ENCODE measurements around the gene NLN. TPM values are rescaled to one million over a fixed set of nuclear protein-coding genes. Genes with fewer than 3 reads are reported as not detected.

NLN gene
- total and polyA plus RNA-seq, 2 of the 13 experiments (the other 11 are each of a cell fraction or from before 2014, with no cell fraction given) = 11.9 to 36.7 TPM

DNA sequence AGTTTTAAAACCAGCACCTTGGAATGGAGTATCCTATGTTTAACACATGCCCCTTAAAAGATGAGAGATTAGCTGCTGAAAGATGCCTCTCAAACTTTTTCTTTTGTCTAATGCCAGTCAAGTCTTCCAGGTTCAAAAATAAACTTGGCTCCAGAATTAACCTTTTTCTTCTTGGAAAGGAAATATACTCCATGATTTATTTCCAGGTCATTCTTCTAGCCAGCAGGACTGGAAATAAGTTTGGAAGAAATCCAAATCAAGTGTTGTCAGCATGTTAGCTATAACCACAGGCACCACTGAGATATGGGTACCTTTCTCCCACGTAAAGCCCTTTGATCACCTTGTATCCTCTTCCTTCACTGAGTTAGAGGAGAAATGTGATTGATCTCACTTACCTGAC is 56.1 kb downstream of the NLN start:
- Histone ChIP-seq H4K20me1 (ENCODE audit: insufficient read depth, low read length) (no peaks in the 10 kb centered on the region), H3K36me3 (replicated peaks in 1 of 2; ENCODE audit: control insufficient read depth in 1 of 2, insufficient read depth in 2 of 2, low read length in 2 of 2) (peaks cover 3 to 36% of the 10 kb centered on the region in 2 experiments), H3K4me1 (ENCODE audit: insufficient read depth, low read length) (no peaks in the 10 kb centered on the region), H3K9ac (ENCODE audit: insufficient read depth, low read depth, low read length) (no peak overlapping the region), H2AFZ (ENCODE audit: low read length) (no peak overlapping the region), H3K9me3 (ENCODE audit: low read length) (no peaks in the 10 kb centered on the region), H3K27me3 (ENCODE audit: control insufficient read depth in 1 of 2, insufficient read depth in 2 of 2, low read length in 2 of 2) (no peaks in the 10 kb centered on the region), H3K27ac (ENCODE audit: extremely low read length, insufficient read depth, low read length) (no peak overlapping the region), H3K4me3 (replicated peaks in 1 of 3; ENCODE audit: insufficient read depth in 1 of 3, low read depth in 2 of 3, low read length in 3 of 3) (no peak overlapping the region), H3K4me2 (ENCODE audit: low read depth, low read length) (no peak overlapping the region), H3K79me2 (ENCODE audit: insufficient read depth, low read length) (no peaks in the 10 kb centered on the region)
- in situ Hi-C loops (cut with HindIII; ENCODE audit: extremely low pct_ligation_motif_present, low pct_unique_long_range_greater_than_20kb) = no loop called here
- DNase-seq (ENCODE audit: low spot score) (no peak), ATAC-seq (no peak), FAIRE-seq (no peak)
- TSS peak; percentile 23 for BruUV-seq (replicated peaks)
- ChIA-PET CTCF (ENCODE audit: low intra/inter-chr PET ratio, low total read pairs) (no interaction called here), POLR2A (no interaction called here)
- TF ChIP-seq ZBTB14 (CRISPR knock-in tag; IDR thresholded peaks at IDR 0.05) = no peak
- TF ChIP-seq GPBP1L1 (CRISPR knock-in tag; IDR thresholded peaks at IDR 0.05) = no peak
- TF ChIP-seq REST (IDR thresholded peaks at IDR 0.05; ENCODE audit: borderline replicate concordance in 1 of 2, low read depth in 1 of 2, low read length in 2 of 2) = no peak
- TF ChIP-seq, protein P1, sequence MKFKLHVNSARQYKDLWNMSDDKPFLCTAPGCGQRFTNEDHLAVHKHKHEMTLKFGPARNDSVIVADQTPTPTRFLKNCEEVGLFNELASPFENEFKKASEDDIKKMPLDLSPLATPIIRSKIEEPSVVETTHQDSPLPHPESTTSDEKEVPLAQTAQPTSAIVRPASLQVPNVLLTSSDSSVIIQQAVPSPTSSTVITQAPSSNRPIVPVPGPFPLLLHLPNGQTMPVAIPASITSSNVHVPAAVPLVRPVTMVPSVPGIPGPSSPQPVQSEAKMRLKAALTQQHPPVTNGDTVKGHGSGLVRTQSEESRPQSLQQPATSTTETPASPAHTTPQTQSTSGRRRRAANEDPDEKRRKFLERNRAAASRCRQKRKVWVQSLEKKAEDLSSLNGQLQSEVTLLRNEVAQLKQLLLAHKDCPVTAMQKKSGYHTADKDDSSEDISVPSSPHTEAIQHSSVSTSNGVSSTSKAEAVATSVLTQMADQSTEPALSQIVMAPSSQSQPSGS (CRISPR knock-in tag; IDR thresholded peaks at IDR 0.05) = no peak
- TF ChIP-seq SNRNP70 (IDR thresholded peaks at IDR 0.05; ENCODE audit: low read depth, low read length) = no peak
- intact Hi-C loops (cut with micrococcal nuclease; ENCODE audit: unreplicated experiment) = no loop called here
- WGBS (ENCODE audit: low lambda C conversion rate) = 95% methylated on average over 1 of the region's 1 CpG

All from HepG2 (cell line).